ENCODE results near the gene ZNF558. TPM values are rescaled to one million over a fixed set of nuclear protein-coding genes. Genes with fewer than 3 reads are reported as not detected.
"Not testable (repeated sequence)": the region's sequence is repeated elsewhere in the genome, so short reads cannot be mapped to it uniquely, and the experiment has no call there.

The ZNF558 gene
- polyA plus RNA-seq, 4 donors, result 35.9 to 46.0 (median 41.9) TPM

DNA sequence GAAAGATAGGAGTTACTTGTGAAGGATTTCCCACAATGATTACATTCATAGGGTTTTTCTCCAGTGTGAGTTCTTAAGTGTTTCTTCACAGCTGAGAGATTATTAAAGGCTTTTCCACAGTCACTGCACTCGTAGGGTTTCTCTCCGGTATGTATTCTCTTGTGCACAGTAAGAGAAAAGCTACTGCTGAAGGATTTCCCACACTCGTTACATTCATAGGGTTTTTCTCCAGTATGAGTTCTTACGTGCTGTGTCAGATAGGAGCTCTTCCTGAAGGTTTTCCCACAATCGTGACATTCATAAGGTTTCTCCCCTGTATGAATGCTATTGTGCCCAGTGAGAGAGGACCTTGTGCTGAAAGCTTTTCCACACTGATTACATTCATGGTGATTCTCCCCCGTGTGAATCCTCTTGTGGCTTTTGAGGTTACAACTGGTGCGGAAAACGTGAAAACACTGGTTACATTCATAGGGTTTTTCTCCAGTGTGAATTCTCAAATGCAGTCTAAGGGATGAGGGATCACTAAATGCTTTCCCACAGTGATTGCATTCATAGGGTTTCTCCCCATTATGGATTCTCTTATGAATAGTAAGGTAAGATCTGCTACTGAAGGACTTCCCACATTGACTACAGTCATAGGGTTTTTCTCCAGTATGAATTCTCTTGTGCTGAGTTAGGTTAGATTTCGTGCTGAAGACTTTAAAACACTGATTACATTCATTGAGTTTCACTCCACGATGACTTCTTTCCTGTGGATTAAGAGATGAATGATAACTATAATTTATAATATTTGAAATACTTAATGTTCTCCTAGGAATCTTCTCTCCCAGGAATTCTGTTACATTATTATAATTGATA lies 20.6 kb downstream of the ZNF558 start:
- DNase-seq (ENCODE audit: low read depth in 4 of 4, low spot score in 3 of 4), result no peak

DNA sequence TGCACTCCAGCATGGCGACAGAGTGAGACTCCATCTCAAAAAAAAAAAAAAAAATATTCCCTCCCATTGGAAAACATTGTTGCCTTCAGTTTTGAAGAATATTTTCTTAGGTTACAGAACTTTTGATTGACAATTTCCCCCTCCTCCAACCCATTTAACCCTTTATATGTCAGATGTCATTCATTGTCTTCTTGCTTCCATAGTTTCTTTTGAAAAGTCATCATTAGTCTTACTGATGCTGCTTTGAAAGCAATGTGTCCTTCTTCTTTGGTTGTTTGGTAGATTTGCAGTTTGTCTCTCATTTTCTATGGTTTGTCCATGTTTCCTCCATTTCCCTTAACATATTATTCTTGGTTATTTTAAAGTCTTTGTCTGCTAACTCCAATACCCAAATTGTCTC lies 25.4 kb downstream of the ZNF558 start:
- no peak for DNase-seq (ENCODE audit: low read depth in 4 of 4, low spot score in 3 of 4)

DNA sequence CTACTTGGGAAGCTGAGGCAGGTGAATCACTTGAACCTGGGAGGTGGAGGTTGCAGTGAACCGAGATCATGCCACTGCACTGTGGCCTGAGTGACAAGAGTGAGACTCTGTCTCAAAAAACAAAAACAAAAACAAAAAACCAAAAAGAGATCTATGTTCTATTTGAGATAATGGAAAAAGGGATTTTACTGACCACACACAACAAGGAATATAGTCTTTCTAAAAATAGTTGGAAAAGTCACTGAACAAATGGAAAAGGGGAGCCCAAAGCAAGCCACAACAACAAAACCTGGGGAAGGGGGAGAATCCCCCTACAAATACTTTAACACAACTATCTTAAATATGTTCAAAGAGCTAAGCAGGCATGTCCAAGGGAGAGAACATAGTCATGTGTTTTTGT lies 37.3 kb downstream of the ZNF558 start:
- no peak for DNase-seq (ENCODE audit: low read depth in 4 of 4, low spot score in 3 of 4)

DNA sequence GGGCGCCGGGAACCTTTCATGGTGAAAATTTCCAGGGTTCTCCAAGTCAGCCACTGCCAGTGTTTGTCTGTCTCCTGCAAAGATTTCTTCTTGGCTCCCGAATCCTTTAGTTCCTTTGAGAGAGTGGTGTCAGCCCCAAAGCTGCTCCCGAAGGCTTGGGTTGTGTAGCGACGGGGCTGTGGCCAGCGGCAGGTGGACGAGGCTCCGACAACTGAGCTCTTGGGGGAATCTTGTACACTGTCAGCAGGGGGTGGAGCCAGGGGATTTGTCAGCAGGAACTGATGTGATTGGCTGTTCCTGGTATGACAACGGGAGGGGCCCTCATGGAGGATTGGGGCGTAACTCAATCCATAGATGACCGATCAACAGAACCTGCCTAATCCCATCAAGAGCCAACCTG lies 58.5 kb downstream of the ZNF558 start:
- DNase-seq (ENCODE audit: low read depth in 4 of 4, low spot score in 3 of 4), result not testable (repeated sequence)

DNA sequence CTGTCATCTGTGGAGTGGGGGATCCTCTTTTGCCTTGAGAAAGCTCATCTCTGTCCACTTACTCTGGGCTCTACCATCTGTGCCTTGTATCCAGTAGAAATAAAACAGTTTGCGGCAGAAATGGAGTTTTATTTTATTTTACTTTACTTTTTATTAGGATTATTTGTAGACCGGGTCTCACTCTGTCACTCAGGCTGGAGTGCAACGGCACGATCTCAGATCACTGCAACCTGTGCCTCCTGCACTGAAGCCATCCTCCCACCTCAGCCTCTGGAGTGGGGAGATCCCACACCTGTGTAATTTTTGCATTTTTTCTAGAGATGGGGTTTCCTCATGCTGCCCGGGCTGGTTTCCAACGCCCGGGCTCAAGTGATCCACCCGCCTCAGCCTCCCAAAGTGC lies 62.8 kb downstream of the ZNF558 start:
- not testable (repeated sequence) for DNase-seq (ENCODE audit: low read depth in 4 of 4, low spot score in 3 of 4)

DNA sequence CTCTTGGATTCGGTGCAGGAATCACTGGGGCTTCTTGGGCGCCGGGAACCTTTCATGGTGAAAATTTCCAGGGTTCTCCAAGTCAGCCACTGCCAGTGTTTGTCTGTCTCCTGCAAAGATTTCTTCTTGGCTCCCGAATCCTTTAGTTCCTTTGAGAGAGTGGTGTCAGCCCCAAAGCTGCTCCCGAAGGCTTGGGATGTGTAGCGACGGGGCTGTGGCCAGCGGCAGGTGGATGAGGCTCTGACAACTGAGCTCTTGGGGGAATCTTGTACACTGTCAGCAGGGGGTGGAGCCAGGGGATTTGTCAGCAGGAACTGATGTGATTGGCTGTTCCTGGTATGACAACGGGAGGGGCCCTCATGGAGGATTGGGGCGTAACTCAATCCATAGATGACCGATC lies 64.8 kb downstream of the ZNF558 start:
- not testable (repeated sequence) for DNase-seq (ENCODE audit: low read depth in 4 of 4, low spot score in 3 of 4)

Other genes with a start within 250 kb of the ZNF558 start
- 10 to 100 TPM; 27.7 to 38.6 (median 34.6) TPM for gene ADAMTS10, start 221.6 kb downstream of the ZNF558 start, polyA plus RNA-seq (ENCODE audit: insufficient read length in 4 of 4)
- gene NFILZ, start 201.7 kb downstream of the ZNF558 start, polyA plus RNA-seq (ENCODE audit: insufficient read length in 4 of 4), result not detected
- gene ACTL9, start 133.5 kb downstream of the ZNF558 start, polyA plus RNA-seq (ENCODE audit: insufficient read length in 4 of 4), result not detected
- not detected for gene OR2Z1, start 110.7 kb downstream of the ZNF558 start, polyA plus RNA-seq (ENCODE audit: insufficient read length in 4 of 4)
- not detected for gene MBD3L1, start 73 bp upstream of the ZNF558 start, polyA plus RNA-seq (ENCODE audit: insufficient read length in 4 of 4)
- gene MUC16, start 178.1 kb upstream of the ZNF558 start, polyA plus RNA-seq (ENCODE audit: insufficient read length in 4 of 4), result under 1 TPM; 0.01 to 0.07 (median 0.04) TPM